ENCODE measurements around the gene PLXNA4.

GRCh38 chr7:132406039-132406438 lies 170.2 kb downstream of the PLXNA4 start:
- no peak for TF ChIP-seq CTCF (IDR thresholded peaks at IDR 0.05)
- TF ChIP-seq POLR2AphosphoS5 (IDR thresholded peaks at IDR 0.05), result no peak
- TF ChIP-seq EP300 (IDR thresholded peaks at IDR 0.05; ENCODE audit: low read depth), result no peak
